ENCODE data around the gene DMPK. TPM values are rescaled to one million over a fixed set of nuclear protein-coding genes. Genes with fewer than 3 reads are reported as not detected.
A peak's percentile ranks its signal among the peaks of the same experiment; 100 is the strongest.

DMPK gene
- total and polyA plus RNA-seq, 2 of the 4 experiments (the other 2 are of a cell fraction), result 7.9 to 50.7 TPM

- Histone ChIP-seq H2BK15ac (ENCODE audit: low read depth, low read length) (no peak overlapping the region), H2BK5ac (ENCODE audit: low read depth, low read length, poor library complexity, severe bottlenecking) (no peak overlapping the region), H3K9me1 (ENCODE audit: insufficient read depth, low read length) (peaks cover 15% of the 10 kb centered on the region; the same call in 1 of the 2 replicates), H3K4ac (ENCODE audit: low read depth, low read length) (no peak overlapping the region), H3K36me3 (ENCODE audit: control insufficient read depth, insufficient read depth, low read length) (peaks cover 50% of the 10 kb centered on the region), H4K91ac (ENCODE audit: insufficient read depth, low read depth, low read length) (no peak overlapping the region), H3K9ac (ENCODE audit: low read depth, low read length) (no peak overlapping the region), H3K14ac (replicated peaks; ENCODE audit: low read depth, low read length) (no peak overlapping the region), H3K27me3 (ENCODE audit: control insufficient read depth, insufficient read depth, low read length) (no peaks in the 10 kb centered on the region), H3K23ac (ENCODE audit: low read depth, low read length) (no peak overlapping the region), H3K4me1 (ENCODE audit: control insufficient read depth, insufficient read depth, low read length) (peaks cover 26% of the 10 kb centered on the region), H3K56ac (ENCODE audit: extremely low read depth, insufficient read depth, low read length) (no peak overlapping the region), H2BK20ac (ENCODE audit: low read depth, low read length) (no peak overlapping the region), H3K18ac (ENCODE audit: low read depth, low read length) (no peak overlapping the region), H2AK9ac (replicated peaks; ENCODE audit: low read depth, low read length, poor library complexity) (peak overlapping the region; percentile 49), H3K4me3 (ENCODE audit: insufficient read depth, low read depth, low read length) (no peak overlapping the region), H3K4me2 (ENCODE audit: low read depth, low read length) (no peak overlapping the region), H4K5ac (ENCODE audit: low read depth, low read length) (no peak overlapping the region), H4K8ac (ENCODE audit: low read depth in 2 of 2, low read length in 2 of 2) (no peak overlapping the region), H2AFZ (replicated peaks; ENCODE audit: low read length, poor library complexity) (no peak overlapping the region), H2BK120ac (ENCODE audit: low read depth, low read length) (no peak overlapping the region), H3K79me1 (ENCODE audit: low read depth in 1 of 2, low read length in 2 of 2) (peaks cover 25 to 75% of the 10 kb centered on the region in 2 experiments), H3K9me3 (ENCODE audit: control insufficient read depth, insufficient read depth, low read length) (no peaks in the 10 kb centered on the region), H2AK5ac (ENCODE audit: low read depth, low read length) (no peak overlapping the region), H3K27ac (ENCODE audit: insufficient read depth, low read length) (no peak overlapping the region), H4K20me1 (ENCODE audit: insufficient read depth, low read length) (peaks cover 13% of the 10 kb centered on the region)
- BruUV-seq (replicated peaks), result no TSS peak
- ATAC-seq (ENCODE audit: low read depth) (no peak), DNase-seq (no peak)
- dilution Hi-C loops (cut with HindIII; ENCODE audit: low sequenced_read_pairs, unreplicated experiment) (no loop called here), intact Hi-C loops (cut with micrococcal nuclease) (no loop called here), in situ Hi-C loops (cut with MboI; ENCODE audit: low sequenced_read_pairs) (no loop called here)
- WGBS, 2 experiments (ENCODE audit: extremely low coverage in 2 of 2, insufficient read length in 1 of 2), result 96% methylated on average over 43 of the region's 57 CpGs; no CpG with 5 or more reads in 1 of the 2 experiments
- ChIA-PET CTCF (no interaction called here), POLR2A (ENCODE audit: unreplicated experiment) (no interaction called here)
- TF ChIP-seq BHLHE40 (IDR thresholded peaks at IDR 0.05; ENCODE audit: low read depth, low read length) (no peak), POLR2A (IDR thresholded peaks at IDR 0.05; ENCODE audit: low read depth, low read length) (no peak), RCOR1 (IDR thresholded peaks at IDR 0.05; ENCODE audit: insufficient replicate concordance, low read length) (no peak), ELK1 (IDR thresholded peaks at IDR 0.05; ENCODE audit: borderline replicate concordance, low read depth, low read length) (no peak), RFX5 (IDR thresholded peaks at IDR 0.05; ENCODE audit: low read depth, low read length) (no peak), SMC3 (IDR thresholded peaks at IDR 0.05; ENCODE audit: low read depth, low read length) (no peak)
Measured at GRCh38 chr19:45785781-45786532, 3.7 kb upstream of the DMPK start.
